GM18873 (cell line): ENCODE data around the gene HSD17B7.
"Not testable (repeated sequence)": the region's sequence is repeated elsewhere in the genome, so short reads cannot be mapped to it uniquely, and the experiment has no call there.

Experiments used
- ATAC-seq: cut with Tn5 transposase; IDR thresholded peaks from one replicate; pipeline ENCODE4 v1.9.1; 2021; ENCODE audit warnings: mild to moderate bottlenecking, moderate library complexity, moderate number of reproducible peaks; ENCODE audit not compliant: unreplicated experiment, low FRiP score

Gene HSD17B7

GRCh38 chr1:162799995-162800830 lies 9.7 kb downstream of the HSD17B7 start:
- not testable (repeated sequence) for ATAC-seq

GRCh38 chr1:162807503-162807902 lies 17.0 kb downstream of the HSD17B7 start:
- not testable (repeated sequence) for ATAC-seq

GRCh38 chr1:162812357-162812756 lies 21.9 kb downstream of the HSD17B7 start:
- not testable (repeated sequence) for ATAC-seq

GRCh38 chr1:162818136-162818535 lies 27.6 kb downstream of the HSD17B7 start:
- ATAC-seq, result not testable (repeated sequence)

GRCh38 chr1:162818666-162819065 lies 28.2 kb downstream of the HSD17B7 start:
- ATAC-seq, result not testable (repeated sequence)

GRCh38 chr1:162822391-162823200 lies 32.1 kb downstream of the HSD17B7 start:
- ATAC-seq, result no peak

GRCh38 chr1:162823231-162823630 lies 32.7 kb downstream of the HSD17B7 start:
- no peak for ATAC-seq

GRCh38 chr1:162823771-162824525 lies 33.4 kb downstream of the HSD17B7 start:
- ATAC-seq, result no peak

GRCh38 chr1:162829268-162829667 lies 38.8 kb downstream of the HSD17B7 start:
- ATAC-seq, result no peak

GRCh38 chr1:162832470-162832869 lies 42.0 kb downstream of the HSD17B7 start:
- ATAC-seq, result no peak

- ATAC-seq, result no peak
These were observed 44.8 kb downstream of the HSD17B7 start for GRCh38 chr1:162835157-162835899.

- no peak for ATAC-seq
These were observed 48.4 kb downstream of the HSD17B7 start for GRCh38 chr1:162838863-162839262.

GRCh38 chr1:162840250-162840839 lies 49.8 kb downstream of the HSD17B7 start:
- ATAC-seq, result no peak

- no peak for ATAC-seq
These were observed 53.7 kb downstream of the HSD17B7 start for GRCh38 chr1:162844153-162844552.

GRCh38 chr1:162846256-162847212 lies 56.0 kb downstream of the HSD17B7 start:
- ATAC-seq, result no peak

GRCh38 chr1:162847839-162848453 lies 57.4 kb downstream of the HSD17B7 start:
- no peak for ATAC-seq

GRCh38 chr1:162849711-162850110 lies 59.2 kb downstream of the HSD17B7 start:
- ATAC-seq, result no peak

GRCh38 chr1:162851341-162851740 lies 60.8 kb downstream of the HSD17B7 start:
- ATAC-seq, result no peak
